ENCODE data around the gene NUDT4. TPM values are rescaled to one million over a fixed set of nuclear protein-coding genes. Genes with fewer than 3 reads are reported as not detected.

The NUDT4 gene
- total and polyA plus RNA-seq, 2 of the 13 experiments (the other 11 are each of a cell fraction or from before 2014, with no cell fraction given), result 37.3 to 70.1 TPM

- TF ChIP-seq FOXP4 (CRISPR knock-in tag; IDR thresholded peaks at IDR 0.05) (no peak), ZSCAN20 (CRISPR knock-in tag; IDR thresholded peaks at IDR 0.05; ENCODE audit: borderline replicate concordance) (no peak), CBFB (CRISPR knock-in tag; IDR thresholded peaks at IDR 0.05) (no peak), ZNF766 (CRISPR knock-in tag; IDR thresholded peaks at IDR 0.05; ENCODE audit: borderline replicate concordance) (no peak), PAF1 (CRISPR knock-in tag; IDR thresholded peaks at IDR 0.05) (peak; percentile 36; the same call in 1 of the 2 replicates), SATB2 (CRISPR knock-in tag; IDR thresholded peaks at IDR 0.05) (no peak)
These were observed 27.5 kb downstream of the NUDT4 start (continued) for GRCh38 chr12:93404961-93405849.

GRCh38 chr12:93407054-93407962 lies 29.6 kb downstream of the NUDT4 start:
- Histone ChIP-seq H3K4me2 (ENCODE audit: low read depth, low read length) (no peak overlapping the region), H3K9ac (ENCODE audit: insufficient read depth, low read depth, low read length) (no peak overlapping the region), H3K79me2 (ENCODE audit: insufficient read depth, low read length) (peaks cover 23% of the 10 kb centered on the region), H3K4me1 (ENCODE audit: insufficient read depth, low read length) (peaks cover 10% of the 10 kb centered on the region; the same call in 1 of the 2 replicates), H2AFZ (ENCODE audit: low read length) (no peak overlapping the region), H3K27me3 (ENCODE audit: control insufficient read depth in 1 of 2, insufficient read depth in 2 of 2, low read length in 2 of 2) (no peaks in the 10 kb centered on the region), H3K27ac (ENCODE audit: extremely low read length, insufficient read depth, low read length) (no peak overlapping the region), H3K4me3 (replicated peaks in 1 of 3; ENCODE audit: insufficient read depth in 1 of 3, low read depth in 2 of 3, low read length in 3 of 3) (no peak overlapping the region), H4K20me1 (ENCODE audit: insufficient read depth, low read length) (peaks cover 8% of the 10 kb centered on the region; the same call in 1 of the 2 replicates), H3K9me3 (ENCODE audit: low read length) (no peaks in the 10 kb centered on the region), H3K36me3 (replicated peaks in 1 of 2; ENCODE audit: control insufficient read depth in 1 of 2, insufficient read depth in 2 of 2, low read length in 2 of 2) (peaks cover 3 to 29% of the 10 kb centered on the region in 2 experiments; a peak in 4 of 5 replicates)
- intact Hi-C loops (cut with micrococcal nuclease; ENCODE audit: unreplicated experiment), result no loop called here
- ATAC-seq (peak; percentile 46), DNase-seq (ENCODE audit: low spot score) (no peak), FAIRE-seq (no peak)
- WGBS (ENCODE audit: low lambda C conversion rate), result 97% methylated on average over 6 of the region's 6 CpGs
- ChIA-PET POLR2A (no interaction called here), CTCF (ENCODE audit: low intra/inter-chr PET ratio, low total read pairs) (no interaction called here)
- BruUV-seq (replicated peaks), result no TSS peak
- in situ Hi-C loops (cut with HindIII; ENCODE audit: extremely low pct_ligation_motif_present, low pct_unique_long_range_greater_than_20kb), result loop anchor here (10.0 kb wide), 1 partner anchor 413 kb away; no protein-coding TSS in a partner anchor
- TF ChIP-seq PRMT3 (CRISPR knock-in tag; IDR thresholded peaks at IDR 0.05; ENCODE audit: borderline replicate concordance, low read depth) (no peak), SP140L (CRISPR knock-in tag; IDR thresholded peaks at IDR 0.05; ENCODE audit: borderline replicate concordance) (no peak), NFKBIZ (CRISPR knock-in tag; IDR thresholded peaks at IDR 0.05) (no peak), FOXK1 (CRISPR knock-in tag; IDR thresholded peaks at IDR 0.05; ENCODE audit: borderline replicate concordance, low read depth) (no peak), HNF4G (IDR thresholded peaks at IDR 0.05; ENCODE audit: borderline replicate concordance, low read depth, low read length) (no peak), HNF4G (CRISPR knock-in tag; IDR thresholded peaks at IDR 0.05; ENCODE audit: borderline replicate concordance, low read depth) (no peak), KAT7 (CRISPR knock-in tag; IDR thresholded peaks at IDR 0.05; ENCODE audit: borderline replicate concordance) (no peak), ZBTB7A (CRISPR knock-in tag; IDR thresholded peaks at IDR 0.05) (no peak), THAP7 (CRISPR knock-in tag; IDR thresholded peaks at IDR 0.05) (no peak), ZNF441 (CRISPR knock-in tag; IDR thresholded peaks at IDR 0.05; ENCODE audit: borderline replicate concordance) (no peak), FOSL2 (CRISPR knock-in tag; IDR thresholded peaks at IDR 0.05) (no peak)

Measured in HepG2 (cell line).